HL-60 (cell line): ENCODE data around the gene SNTB2.

Experiments
- POLR2AphosphoS5 ChIP-seq: IDR thresholded peaks from 2 replicates; pipeline ENCODE4 v1.6.1; 2012; ENCODE audit warnings: low read depth
- TF ChIP-seq, protein P1 (sequence below): IDR thresholded peaks from one replicate; pipeline ENCODE4 v1.5.1; 2011; ENCODE audit warnings: low read length, control low read depth, inconsistent platforms; ENCODE audit not compliant: insufficient read depth
- TF ChIP-seq, protein P2 (sequence below): IDR thresholded peaks from 2 replicates; pipeline ENCODE4 v1.6.1; 2012; ENCODE audit warnings: low read depth; ENCODE audit not compliant: insufficient replicate concordance

DNA sequence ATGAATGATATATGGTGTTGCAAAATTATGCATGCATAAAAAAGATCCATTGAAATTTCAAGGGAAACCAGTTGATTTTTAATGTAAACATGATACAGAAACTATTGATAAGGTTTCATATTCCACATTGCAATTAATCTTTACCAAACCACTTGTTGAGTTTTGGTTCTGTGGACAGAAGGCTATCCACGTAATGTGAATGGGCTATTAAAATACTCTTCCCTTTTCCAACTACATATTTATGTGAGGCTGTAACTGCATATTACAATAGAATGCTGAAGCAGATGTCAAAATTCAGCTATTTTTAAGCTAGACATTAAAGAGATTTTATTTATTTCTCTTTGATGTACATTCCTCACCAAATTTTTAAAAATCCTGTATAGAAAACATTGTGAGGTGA lies 90.4 kb downstream of the SNTB2 start:
- TF ChIP-seq, protein P1, sequence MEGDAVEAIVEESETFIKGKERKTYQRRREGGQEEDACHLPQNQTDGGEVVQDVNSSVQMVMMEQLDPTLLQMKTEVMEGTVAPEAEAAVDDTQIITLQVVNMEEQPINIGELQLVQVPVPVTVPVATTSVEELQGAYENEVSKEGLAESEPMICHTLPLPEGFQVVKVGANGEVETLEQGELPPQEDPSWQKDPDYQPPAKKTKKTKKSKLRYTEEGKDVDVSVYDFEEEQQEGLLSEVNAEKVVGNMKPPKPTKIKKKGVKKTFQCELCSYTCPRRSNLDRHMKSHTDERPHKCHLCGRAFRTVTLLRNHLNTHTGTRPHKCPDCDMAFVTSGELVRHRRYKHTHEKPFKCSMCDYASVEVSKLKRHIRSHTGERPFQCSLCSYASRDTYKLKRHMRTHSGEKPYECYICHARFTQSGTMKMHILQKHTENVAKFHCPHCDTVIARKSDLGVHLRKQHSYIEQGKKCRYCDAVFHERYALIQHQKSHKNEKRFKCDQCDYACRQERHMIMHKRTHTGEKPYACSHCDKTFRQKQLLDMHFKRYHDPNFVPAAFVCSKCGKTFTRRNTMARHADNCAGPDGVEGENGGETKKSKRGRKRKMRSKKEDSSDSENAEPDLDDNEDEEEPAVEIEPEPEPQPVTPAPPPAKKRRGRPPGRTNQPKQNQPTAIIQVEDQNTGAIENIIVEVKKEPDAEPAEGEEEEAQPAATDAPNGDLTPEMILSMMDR = no peak
- TF ChIP-seq POLR2AphosphoS5 = no peak
- TF ChIP-seq, protein P2, sequence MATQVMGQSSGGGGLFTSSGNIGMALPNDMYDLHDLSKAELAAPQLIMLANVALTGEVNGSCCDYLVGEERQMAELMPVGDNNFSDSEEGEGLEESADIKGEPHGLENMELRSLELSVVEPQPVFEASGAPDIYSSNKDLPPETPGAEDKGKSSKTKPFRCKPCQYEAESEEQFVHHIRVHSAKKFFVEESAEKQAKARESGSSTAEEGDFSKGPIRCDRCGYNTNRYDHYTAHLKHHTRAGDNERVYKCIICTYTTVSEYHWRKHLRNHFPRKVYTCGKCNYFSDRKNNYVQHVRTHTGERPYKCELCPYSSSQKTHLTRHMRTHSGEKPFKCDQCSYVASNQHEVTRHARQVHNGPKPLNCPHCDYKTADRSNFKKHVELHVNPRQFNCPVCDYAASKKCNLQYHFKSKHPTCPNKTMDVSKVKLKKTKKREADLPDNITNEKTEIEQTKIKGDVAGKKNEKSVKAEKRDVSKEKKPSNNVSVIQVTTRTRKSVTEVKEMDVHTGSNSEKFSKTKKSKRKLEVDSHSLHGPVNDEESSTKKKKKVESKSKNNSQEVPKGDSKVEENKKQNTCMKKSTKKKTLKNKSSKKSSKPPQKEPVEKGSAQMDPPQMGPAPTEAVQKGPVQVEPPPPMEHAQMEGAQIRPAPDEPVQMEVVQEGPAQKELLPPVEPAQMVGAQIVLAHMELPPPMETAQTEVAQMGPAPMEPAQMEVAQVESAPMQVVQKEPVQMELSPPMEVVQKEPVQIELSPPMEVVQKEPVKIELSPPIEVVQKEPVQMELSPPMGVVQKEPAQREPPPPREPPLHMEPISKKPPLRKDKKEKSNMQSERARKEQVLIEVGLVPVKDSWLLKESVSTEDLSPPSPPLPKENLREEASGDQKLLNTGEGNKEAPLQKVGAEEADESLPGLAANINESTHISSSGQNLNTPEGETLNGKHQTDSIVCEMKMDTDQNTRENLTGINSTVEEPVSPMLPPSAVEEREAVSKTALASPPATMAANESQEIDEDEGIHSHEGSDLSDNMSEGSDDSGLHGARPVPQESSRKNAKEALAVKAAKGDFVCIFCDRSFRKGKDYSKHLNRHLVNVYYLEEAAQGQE = no peak
